MCF 10A (cell line): ENCODE results near the gene CAPN7. TPM values are rescaled to one million over a fixed set of nuclear protein-coding genes. Genes with fewer than 3 reads are reported as not detected.
A peak's percentile ranks its signal among the peaks of the same experiment; 100 is the strongest.

ENCODE experiments used
- BruUV-seq: library from RNA; stranded (reverse); fragments of 400-500 nt; replicated peaks from 2 replicates; lab custom pipeline; 2021; lab: Mats Ljungman, UMichigan
- CTCF ChIA-PET: fragments of 300-600 bp; sonication (Branson Sonifier 250); formaldehyde crosslinking; extraction: SDS; loops from one replicate; lab custom pipeline; 2021; ENCODE audit warnings: antibody characterized with exemption, inconsistent platforms; lab: Yijun Ruan, JAX
- POLR2A ChIA-PET: fragments of 300-600, 350-650 bp; sonication (Branson Sonifier 250); formaldehyde crosslinking; extraction: SDS; loops from one replicate; lab custom pipeline; 2020; ENCODE audit warnings: antibody characterized with exemption, inconsistent platforms; lab: Yijun Ruan, JAX
- DNase-seq: peaks from one replicate; pipeline ENCODE4 v3.0.0-alpha.2; 2018; ENCODE audit not compliant: unreplicated experiment
- H3K27ac Mint-ChIP-seq: one replicate; pipeline ENCODE4 v1.8.0; 2022; ENCODE audit warnings: mild to moderate bottlenecking, low read depth, mixed read lengths; ENCODE audit not compliant: unreplicated experiment
- H3K27me3 Mint-ChIP-seq: one replicate; pipeline ENCODE4 v1.8.0; 2022; ENCODE audit warnings: mixed read lengths; ENCODE audit not compliant: insufficient read depth, unreplicated experiment
- H3K36me3 Mint-ChIP-seq: one replicate; pipeline ENCODE4 v1.8.0; 2022; ENCODE audit warnings: mild to moderate bottlenecking, moderate library complexity, mixed read lengths; ENCODE audit not compliant: insufficient read depth, unreplicated experiment
- H3K4me1 Mint-ChIP-seq: one replicate; pipeline ENCODE4 v1.8.0; 2022; ENCODE audit warnings: mixed read lengths; ENCODE audit not compliant: insufficient read depth, unreplicated experiment
- H3K4me3 Mint-ChIP-seq: one replicate; pipeline ENCODE4 v1.8.0; 2022; ENCODE audit warnings: mild to moderate bottlenecking, moderate library complexity, mixed read lengths; ENCODE audit not compliant: unreplicated experiment
- H3K9me3 Mint-ChIP-seq: one replicate; pipeline ENCODE4 v1.8.0; 2022; ENCODE audit warnings: mixed read lengths; ENCODE audit not compliant: unreplicated experiment
- intact Hi-C: fragments of 100-400 bp; cut with micrococcal nuclease; formaldehyde crosslinking; loops from 2 replicates; pipeline ENCODE4 v1.14.1; 2022
- total RNA-seq: library from RNA; stranded (reverse); gene quantifications from 2 replicates; pipeline ENCODE4 v1.2.3, GENCODE V29; 2022
- TF ChIP-seq, protein P1 (sequence below): fragments of 200-600 bp; IDR thresholded peaks from one replicate; pipeline ENCODE4 v1.8.0; 2022; ENCODE audit warnings: antibody characterized with exemption, mild to moderate bottlenecking; ENCODE audit not compliant: unreplicated experiment

The CAPN7 gene
- total RNA-seq, 1 experiment from 2014 or later, result 48.4 TPM

GRCh38 chr3:15266510-15267376, 60.7 kb downstream of the CAPN7 start:
- POLR2A ChIA-PET, result interaction anchor here (0.6 to 6.5 kb wide), 7 partner anchors 9 to 311 kb away, joined by 3 to 74 read pairs (median 4); partner anchors contain the start of gene SH3BP5
- CTCF ChIA-PET, result interaction anchor here (0.6 to 9.6 kb wide), 38 partner anchors 9 to 306 kb away, joined by 3 to 183 read pairs (median 5); partner anchors contain the start of genes CAPN7 and SH3BP5
- no peak overlapping the region for H3K27ac Mint-ChIP-seq

GRCh38 chr3:15267502-15267901, 61.5 kb downstream of the CAPN7 start:
- no peak overlapping the region for H3K27ac Mint-ChIP-seq
- no peaks in the 10 kb centered on the region for H3K27me3 Mint-ChIP-seq
- intact Hi-C loops, result loop anchor here (10.0 kb wide), 1 partner anchor 163 kb away; no protein-coding TSS in a partner anchor
- no TSS peak for BruUV-seq
- no peaks in the 10 kb centered on the region for H3K9me3 Mint-ChIP-seq
- CTCF ChIA-PET, result interaction anchor here (0.6 to 9.6 kb wide), 54 partner anchors 8 to 1943 kb away, joined by 3 to 183 read pairs (median 5); partner anchors contain the start of genes CAPN7 and SH3BP5
- POLR2A ChIA-PET, result interaction anchor here (0.6 to 6.5 kb wide), 13 partner anchors 8 to 791 kb away, joined by 3 to 74 read pairs (median 4); partner anchors contain the start of gene SH3BP5
- TF ChIP-seq, protein P1, sequence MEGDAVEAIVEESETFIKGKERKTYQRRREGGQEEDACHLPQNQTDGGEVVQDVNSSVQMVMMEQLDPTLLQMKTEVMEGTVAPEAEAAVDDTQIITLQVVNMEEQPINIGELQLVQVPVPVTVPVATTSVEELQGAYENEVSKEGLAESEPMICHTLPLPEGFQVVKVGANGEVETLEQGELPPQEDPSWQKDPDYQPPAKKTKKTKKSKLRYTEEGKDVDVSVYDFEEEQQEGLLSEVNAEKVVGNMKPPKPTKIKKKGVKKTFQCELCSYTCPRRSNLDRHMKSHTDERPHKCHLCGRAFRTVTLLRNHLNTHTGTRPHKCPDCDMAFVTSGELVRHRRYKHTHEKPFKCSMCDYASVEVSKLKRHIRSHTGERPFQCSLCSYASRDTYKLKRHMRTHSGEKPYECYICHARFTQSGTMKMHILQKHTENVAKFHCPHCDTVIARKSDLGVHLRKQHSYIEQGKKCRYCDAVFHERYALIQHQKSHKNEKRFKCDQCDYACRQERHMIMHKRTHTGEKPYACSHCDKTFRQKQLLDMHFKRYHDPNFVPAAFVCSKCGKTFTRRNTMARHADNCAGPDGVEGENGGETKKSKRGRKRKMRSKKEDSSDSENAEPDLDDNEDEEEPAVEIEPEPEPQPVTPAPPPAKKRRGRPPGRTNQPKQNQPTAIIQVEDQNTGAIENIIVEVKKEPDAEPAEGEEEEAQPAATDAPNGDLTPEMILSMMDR, result no peak
- H3K4me3 Mint-ChIP-seq, result no peak overlapping the region
- no peak for DNase-seq
- H3K4me1 Mint-ChIP-seq, result peaks cover 25% of the 10 kb centered on the region
- peaks cover 4% of the 10 kb centered on the region for H3K36me3 Mint-ChIP-seq

More at GRCh38 chr3:15266510-15267376, 60.7 kb downstream of the CAPN7 start:
- BruUV-seq, result no TSS peak
- Mint-ChIP-seq H3K36me3 (peaks cover 4% of the 10 kb centered on the region), H3K4me1 (peaks cover 19% of the 10 kb centered on the region), H3K9me3 (no peaks in the 10 kb centered on the region), H3K27me3 (no peaks in the 10 kb centered on the region), H3K4me3 (no peak overlapping the region)
- intact Hi-C loops, result loop anchor here (10.0 kb wide), 1 partner anchor 162 kb away; no protein-coding TSS in a partner anchor
- TF ChIP-seq, protein P1, result no peak
- DNase-seq, result no peak

DNA sequence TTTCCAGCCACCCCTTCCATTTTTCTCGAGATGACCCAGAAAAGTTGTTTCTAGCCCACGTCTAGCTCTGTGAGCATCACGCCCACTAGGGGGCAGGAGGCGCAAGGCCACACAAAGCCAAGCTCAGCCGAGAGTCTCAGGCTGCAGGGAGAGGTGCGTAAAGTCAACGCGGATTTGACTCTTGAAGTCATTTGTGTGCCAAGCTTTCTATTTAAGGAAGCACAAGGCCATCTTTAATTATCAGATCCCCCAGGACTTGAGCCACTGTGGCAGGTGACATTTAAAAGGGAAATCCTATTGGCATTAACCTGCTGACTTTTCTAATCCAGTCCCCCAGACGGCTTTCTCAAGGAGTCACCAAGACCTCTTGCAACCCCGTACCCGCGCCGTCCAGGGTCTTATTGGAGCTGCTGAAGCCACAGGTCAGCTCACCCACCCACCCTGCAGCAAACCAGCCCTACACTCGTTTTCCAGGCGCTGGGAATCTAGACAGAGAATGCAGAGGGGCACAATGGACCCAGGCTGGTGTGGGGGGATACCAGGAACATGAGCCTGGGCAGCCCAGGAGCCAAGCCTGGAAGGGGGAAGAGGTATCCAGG, 62.1 kb downstream of the CAPN7 start:
- H3K27ac Mint-ChIP-seq, result no peak overlapping the region
- H3K4me3 Mint-ChIP-seq, result no peak overlapping the region
- H3K36me3 Mint-ChIP-seq, result peaks cover 4% of the 10 kb centered on the region
- H3K27me3 Mint-ChIP-seq, result no peaks in the 10 kb centered on the region
- no peaks in the 10 kb centered on the region for H3K9me3 Mint-ChIP-seq
- ChIA-PET POLR2A (interaction anchor here (0.6 to 6.5 kb wide), 18 partner anchors 8 to 791 kb away, joined by 3 to 74 read pairs (median 4); partner anchors contain the start of genes CAPN7 and SH3BP5), CTCF (interaction anchor here (0.6 to 9.6 kb wide), 62 partner anchors 8 to 1943 kb away, joined by 3 to 183 read pairs (median 4); partner anchors contain the start of gene SH3BP5)
- peaks cover 31% of the 10 kb centered on the region for H3K4me1 Mint-ChIP-seq
- DNase-seq, result peak; percentile 84
- BruUV-seq, result no TSS peak
- intact Hi-C loops, result loop anchor here (1.0 to 10.0 kb wide), 5 partner anchors 64 to 289 kb away; partner anchors contain the start of gene SH3BP5
- TF ChIP-seq, protein P1, result peak; percentile 79
